Measurements from ENCODE around the gene SDHC.
"Not testable (repeated sequence)": the region's sequence is repeated elsewhere in the genome, so short reads cannot be mapped to it uniquely, and the experiment has no call there.

SDHC gene

DNA sequence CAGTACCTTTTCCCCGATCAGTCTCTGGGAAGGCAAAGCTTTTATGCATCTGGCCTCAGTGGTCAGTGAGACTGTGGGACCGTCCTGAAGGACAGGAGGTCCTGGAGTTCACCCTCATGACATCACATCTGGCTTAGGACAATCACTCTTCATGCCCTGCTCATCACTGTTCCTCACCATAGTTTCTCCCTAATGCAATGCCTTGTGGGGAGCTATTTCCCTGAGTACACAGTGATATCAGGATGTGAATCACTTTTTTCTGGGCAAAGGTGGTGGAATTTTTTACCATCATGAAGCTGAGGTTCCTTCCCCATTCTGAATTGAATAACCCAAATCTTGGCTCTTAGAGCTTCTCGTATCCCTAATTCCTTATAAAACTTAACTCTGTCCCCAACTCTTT is 88.3 kb downstream of the SDHC start:
- no peak for TF ChIP-seq CTCF (IDR thresholded peaks at IDR 0.05)
- H3K27me3 ChIP-seq (ENCODE audit: control insufficient read depth, insufficient read depth, low read length): no peaks in the 10 kb centered on the region
- no peak overlapping the region for H2AFZ ChIP-seq
- H3K36me3 ChIP-seq (ENCODE audit: control insufficient read depth, insufficient read depth, low read length): no peaks in the 10 kb centered on the region
- H3K79me2 ChIP-seq: no peaks in the 10 kb centered on the region
- H3K27ac ChIP-seq: no peak overlapping the region
- no peak overlapping the region for H3K9ac ChIP-seq
- H3K4me2 ChIP-seq (ENCODE audit: low read length): no peak overlapping the region
- H3K4me3 ChIP-seq (ENCODE audit: low read depth, low read length): no peak overlapping the region
- H3K4me1 ChIP-seq: peaks cover 2% of the 10 kb centered on the region
- no peaks in the 10 kb centered on the region for H3K9me3 ChIP-seq (ENCODE audit: control insufficient read depth, low read length)

- no peak overlapping the region for H3K9ac ChIP-seq
- H3K36me3 ChIP-seq (ENCODE audit: control insufficient read depth, insufficient read depth, low read length): no peaks in the 10 kb centered on the region
- H3K4me2 ChIP-seq (ENCODE audit: low read length): no peak overlapping the region
- TF ChIP-seq CTCF (IDR thresholded peaks at IDR 0.05): no peak
- H3K4me1 ChIP-seq: no peaks in the 10 kb centered on the region
- no peak overlapping the region for H3K27ac ChIP-seq
- no peaks in the 10 kb centered on the region for H3K27me3 ChIP-seq (ENCODE audit: control insufficient read depth, insufficient read depth, low read length)
- H3K9me3 ChIP-seq (ENCODE audit: control insufficient read depth, low read length): no peaks in the 10 kb centered on the region
- H3K4me3 ChIP-seq (ENCODE audit: low read depth, low read length): no peak overlapping the region
- H3K79me2 ChIP-seq: no peaks in the 10 kb centered on the region
- H2AFZ ChIP-seq: no peak overlapping the region
Measured at GRCh38 chr1:161404051-161404597, 89.9 kb downstream of the SDHC start.

DNA sequence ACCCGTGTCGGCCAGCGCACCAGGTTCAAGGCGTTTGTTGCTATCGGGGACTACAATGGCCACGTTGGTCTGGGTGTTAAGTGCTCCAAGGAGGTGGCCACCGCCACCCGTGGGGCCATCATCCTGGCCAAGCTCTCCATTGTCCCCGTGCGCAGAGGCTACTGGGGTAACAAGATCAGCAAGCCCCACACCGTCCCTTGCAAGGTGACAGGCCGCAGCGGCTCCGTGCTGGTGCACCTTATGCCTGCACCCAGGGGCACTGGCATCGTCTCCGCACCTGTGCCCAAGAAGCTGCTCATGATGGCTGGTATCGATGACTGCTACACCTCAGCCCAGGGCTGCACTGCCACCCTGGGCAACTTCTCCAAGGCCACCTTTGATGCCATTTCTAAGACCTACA is 92.4 kb downstream of the SDHC start:
- H3K9ac ChIP-seq, H2AFZ ChIP-seq, H3K4me1 ChIP-seq: not testable (repeated sequence)

DNA sequence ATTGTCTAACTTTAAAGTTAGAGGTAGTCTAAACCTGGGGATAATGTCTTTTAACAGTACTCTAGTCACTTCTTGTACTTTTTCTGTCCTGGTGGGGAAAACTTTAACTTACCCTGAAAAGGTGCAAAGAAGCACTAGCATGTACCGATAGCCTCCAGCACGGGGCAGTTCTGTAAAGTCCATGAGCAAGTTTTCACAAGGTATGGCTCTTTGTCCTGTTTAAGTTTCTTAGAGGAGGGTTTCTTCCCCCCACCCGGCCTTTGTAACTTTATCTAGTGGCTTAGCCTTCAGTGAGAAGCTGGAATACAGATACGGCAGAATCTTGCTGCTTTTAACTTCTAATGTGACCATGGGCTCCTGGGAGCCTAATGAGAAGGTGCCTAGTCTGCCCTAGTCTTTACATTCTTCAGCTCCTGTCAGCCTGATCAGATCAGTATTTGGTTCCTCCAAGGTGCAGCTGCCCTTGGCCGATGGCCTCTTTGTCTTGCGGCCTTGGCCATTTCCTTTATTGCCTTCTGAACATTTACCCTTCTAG is 93.3 kb downstream of the SDHC start:
- Histone ChIP-seq H3K79me2 (no peaks in the 10 kb centered on the region), H3K36me3 (ENCODE audit: control insufficient read depth, insufficient read depth, low read length) (no peaks in the 10 kb centered on the region), H3K4me3 (ENCODE audit: low read depth, low read length) (no peak overlapping the region), H2AFZ (no peak overlapping the region), H3K9ac (no peak overlapping the region), H3K9me3 (ENCODE audit: control insufficient read depth, low read length) (no peaks in the 10 kb centered on the region), H3K27ac (no peak overlapping the region), H3K4me2 (ENCODE audit: low read length) (no peak overlapping the region), H3K4me1 (no peaks in the 10 kb centered on the region), H3K27me3 (ENCODE audit: control insufficient read depth, insufficient read depth, low read length) (no peaks in the 10 kb centered on the region)
- no peak for TF ChIP-seq CTCF (IDR thresholded peaks at IDR 0.05)

More for the DNA sequence above, 92.4 kb downstream of the SDHC start:
- not testable (repeated sequence) for H3K27ac ChIP-seq; H3K4me3 ChIP-seq (ENCODE audit: low read depth, low read length); H3K27me3 ChIP-seq (ENCODE audit: control insufficient read depth, insufficient read depth, low read length); H3K9me3 ChIP-seq (ENCODE audit: control insufficient read depth, low read length); H3K4me2 ChIP-seq (ENCODE audit: low read length); H3K79me2 ChIP-seq; H3K36me3 ChIP-seq (ENCODE audit: control insufficient read depth, insufficient read depth, low read length)

DNA sequence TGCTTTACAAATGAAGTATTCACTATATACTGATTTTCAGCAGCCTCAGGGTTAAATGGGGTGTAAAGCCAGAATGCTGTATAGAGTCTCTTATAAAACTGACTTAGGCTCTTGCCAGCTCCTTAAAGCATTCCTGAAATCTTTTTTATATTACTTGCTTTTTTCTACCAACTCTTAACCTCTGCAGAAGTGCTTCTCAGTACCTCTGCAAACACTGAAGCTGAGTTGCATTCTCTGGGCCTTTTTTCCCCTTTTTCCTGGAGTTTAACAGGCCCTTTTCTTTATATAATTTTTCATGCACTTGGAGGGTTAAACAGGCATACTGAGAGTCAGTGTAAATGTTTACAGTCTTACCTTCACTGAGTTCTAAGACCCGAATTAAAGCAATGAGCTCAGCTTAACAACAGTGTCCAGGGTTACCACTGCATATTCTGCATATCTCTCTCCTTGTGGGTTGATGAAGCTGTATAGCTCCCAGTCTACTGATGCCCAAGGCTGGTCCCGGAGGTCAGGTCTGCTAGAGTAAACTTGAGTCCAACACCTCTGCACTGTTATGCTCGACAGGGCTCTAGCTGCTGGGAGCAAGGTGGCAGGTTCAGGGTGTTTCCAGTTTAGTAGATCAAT is 94.4 kb downstream of the SDHC start:
- H3K9ac ChIP-seq: no peak overlapping the region
- no peak overlapping the region for H3K27ac ChIP-seq
- H3K4me1 ChIP-seq: no peaks in the 10 kb centered on the region
- H3K36me3 ChIP-seq (ENCODE audit: control insufficient read depth, insufficient read depth, low read length): no peaks in the 10 kb centered on the region
- no peak overlapping the region for H3K4me3 ChIP-seq (ENCODE audit: low read depth, low read length)
- no peak for TF ChIP-seq CTCF (IDR thresholded peaks at IDR 0.05)
- no peaks in the 10 kb centered on the region for H3K9me3 ChIP-seq (ENCODE audit: control insufficient read depth, low read length)
- no peak overlapping the region for H3K4me2 ChIP-seq (ENCODE audit: low read length)
- H3K27me3 ChIP-seq (ENCODE audit: control insufficient read depth, insufficient read depth, low read length): no peaks in the 10 kb centered on the region
- no peaks in the 10 kb centered on the region for H3K79me2 ChIP-seq
- H2AFZ ChIP-seq: no peak overlapping the region

- not testable (repeated sequence) for H3K4me3 ChIP-seq (ENCODE audit: low read depth, low read length); H2AFZ ChIP-seq; H3K27me3 ChIP-seq (ENCODE audit: control insufficient read depth, insufficient read depth, low read length); H3K27ac ChIP-seq; H3K4me2 ChIP-seq (ENCODE audit: low read length); H3K9ac ChIP-seq; H3K79me2 ChIP-seq; H3K36me3 ChIP-seq (ENCODE audit: control insufficient read depth, insufficient read depth, low read length); H3K4me1 ChIP-seq; H3K9me3 ChIP-seq (ENCODE audit: control insufficient read depth, low read length)
Measured at GRCh38 chr1:161409848-161410635, 95.9 kb downstream of the SDHC start.

- H3K27ac ChIP-seq; H3K9me3 ChIP-seq (ENCODE audit: control insufficient read depth, low read length); H3K4me1 ChIP-seq; H3K79me2 ChIP-seq; H2AFZ ChIP-seq; H3K9ac ChIP-seq; H3K36me3 ChIP-seq (ENCODE audit: control insufficient read depth, insufficient read depth, low read length); H3K27me3 ChIP-seq (ENCODE audit: control insufficient read depth, insufficient read depth, low read length); H3K4me2 ChIP-seq (ENCODE audit: low read length); H3K4me3 ChIP-seq (ENCODE audit: low read depth, low read length): not testable (repeated sequence)
Measured at GRCh38 chr1:161410636-161410970, 96.4 kb downstream of the SDHC start.
